GM21526 (cell line): ENCODE results near the gene GLIS2.

Experiments
- ATAC-seq: cut with Tn5 transposase; IDR thresholded peaks from one replicate; pipeline ENCODE4 v1.9.1; 2021; ENCODE audit warnings: moderate library complexity; ENCODE audit not compliant: unreplicated experiment, low FRiP score

GLIS2 gene

GRCh38 chr16:4319454-4320421 is 3.9 kb downstream of the GLIS2 start:
- no peak for ATAC-seq

GRCh38 chr16:4320571-4321137 is 4.8 kb downstream of the GLIS2 start:
- ATAC-seq, result no peak

- ATAC-seq, result no peak
Observed at GRCh38 chr16:4321286-4322120, 5.6 kb downstream of the GLIS2 start.

- no peak for ATAC-seq
Observed at GRCh38 chr16:4322121-4323052, 6.5 kb downstream of the GLIS2 start.

- no peak for ATAC-seq
Observed at GRCh38 chr16:4323071-4323844, 7.4 kb downstream of the GLIS2 start.

GRCh38 chr16:4323845-4324488 is 8.1 kb downstream of the GLIS2 start:
- ATAC-seq, result no peak

GRCh38 chr16:4324492-4325252 is 8.8 kb downstream of the GLIS2 start:
- ATAC-seq, result no peak

GRCh38 chr16:4325253-4325758 is 9.4 kb downstream of the GLIS2 start:
- no peak for ATAC-seq

- ATAC-seq, result no peak
Observed at GRCh38 chr16:4327386-4328045, 11.6 kb downstream of the GLIS2 start.

GRCh38 chr16:4328046-4328781 is 12.3 kb downstream of the GLIS2 start:
- ATAC-seq, result no peak

GRCh38 chr16:4328782-4329775 is 13.2 kb downstream of the GLIS2 start:
- no peak for ATAC-seq

- no peak for ATAC-seq
Observed at GRCh38 chr16:4330277-4330874, 14.5 kb downstream of the GLIS2 start.

GRCh38 chr16:4332083-4332482 is 16.2 kb downstream of the GLIS2 start:
- no peak for ATAC-seq

- no peak for ATAC-seq
Observed at GRCh38 chr16:4332623-4333307, 16.9 kb downstream of the GLIS2 start.

GRCh38 chr16:4333308-4333638 is 17.4 kb downstream of the GLIS2 start:
- ATAC-seq, result no peak
